ENCODE results near the gene TVP23A.
"Not testable (repeated sequence)": the region's sequence is repeated elsewhere in the genome, so short reads cannot be mapped to it uniquely, and the experiment has no call there.

- not testable (repeated sequence) for TF ChIP-seq CTCF (IDR thresholded peaks at IDR 0.05); TEAD4 (IDR thresholded peaks at IDR 0.05; ENCODE audit: borderline replicate concordance, insufficient read depth); IRF3 (IDR thresholded peaks at IDR 0.05; ENCODE audit: low read depth, low read length); SIN3A (IDR thresholded peaks at IDR 0.05; ENCODE audit: borderline replicate concordance, low read depth, low read length); REST (IDR thresholded peaks at IDR 0.05; ENCODE audit: low read depth, low read length); MXI1 (IDR thresholded peaks at IDR 0.05; ENCODE audit: low read depth, low read length); NFIC (IDR thresholded peaks at IDR 0.05; ENCODE audit: borderline replicate concordance); MAX (IDR thresholded peaks at IDR 0.05; ENCODE audit: low read depth); PBX3 (IDR thresholded peaks at IDR 0.05); CHD2 (IDR thresholded peaks at IDR 0.05; ENCODE audit: low read length, partially characterized antibody); EZH2phosphoT487 (IDR thresholded peaks at IDR 0.05; ENCODE audit: borderline replicate concordance, low read depth); POLR2AphosphoS5 (IDR thresholded peaks at IDR 0.05; ENCODE audit: low read depth, low read length); SMC3 (IDR thresholded peaks at IDR 0.05; ENCODE audit: low read depth, low read length)
Measured at GRCh38 chr16:10829390-10830098, 10.9 kb upstream of the TVP23A start.
